T-helper 22 cell (primary cell): ENCODE results near the gene F13A1.
"Not testable (repeated sequence)": the region's sequence is repeated elsewhere in the genome, so short reads cannot be mapped to it uniquely, and the experiment has no call there.

Experiments
- DNase-seq: peaks from one replicate; pipeline ENCODE4 v3.0.0-alpha.2; 2020; ENCODE audit warnings: low read depth

Gene F13A1

GRCh38 chr6:6317825-6318733 is 2.4 kb downstream of the F13A1 start:
- DNase-seq, result no peak

GRCh38 chr6:6317386-6317785 is 3.1 kb downstream of the F13A1 start:
- no peak for DNase-seq

- no peak for DNase-seq
Measured at GRCh38 chr6:6315660-6316059, 4.8 kb downstream of the F13A1 start.

GRCh38 chr6:6314596-6314995 is 5.9 kb downstream of the F13A1 start:
- DNase-seq, result no peak

GRCh38 chr6:6312901-6313441 is 7.5 kb downstream of the F13A1 start:
- no peak for DNase-seq

- no peak for DNase-seq
Measured at GRCh38 chr6:6305575-6305974, 14.9 kb downstream of the F13A1 start.

- DNase-seq, result not testable (repeated sequence)
Measured at GRCh38 chr6:6300383-6300782, 20.1 kb downstream of the F13A1 start.

- DNase-seq, result no peak
Measured at GRCh38 chr6:6293317-6293716, 27.1 kb downstream of the F13A1 start.

GRCh38 chr6:6287415-6287814 is 33.0 kb downstream of the F13A1 start:
- DNase-seq, result no peak

- no peak for DNase-seq
Measured at GRCh38 chr6:6285679-6286078, 34.8 kb downstream of the F13A1 start.

GRCh38 chr6:6284221-6284966 is 36.1 kb downstream of the F13A1 start:
- DNase-seq, result no peak

GRCh38 chr6:6283746-6284145 is 36.7 kb downstream of the F13A1 start:
- no peak for DNase-seq

GRCh38 chr6:6282716-6283115 is 37.7 kb downstream of the F13A1 start:
- no peak for DNase-seq

- DNase-seq, result no peak
Measured at GRCh38 chr6:6277413-6277812, 43.0 kb downstream of the F13A1 start.

- no peak for DNase-seq
Measured at GRCh38 chr6:6270948-6271535, 49.4 kb downstream of the F13A1 start.

- DNase-seq, result no peak
Measured at GRCh38 chr6:6260196-6260722, 60.2 kb downstream of the F13A1 start.

GRCh38 chr6:6256886-6257285 is 63.6 kb downstream of the F13A1 start:
- no peak for DNase-seq

- no peak for DNase-seq
Measured at GRCh38 chr6:6256259-6256658, 64.2 kb downstream of the F13A1 start.

GRCh38 chr6:6251555-6252280 is 68.7 kb downstream of the F13A1 start:
- no peak for DNase-seq

- DNase-seq, result no peak
Measured at GRCh38 chr6:6248651-6249050, 71.8 kb downstream of the F13A1 start.

GRCh38 chr6:6246544-6246943 is 73.9 kb downstream of the F13A1 start:
- DNase-seq, result no peak

GRCh38 chr6:6244624-6245023 is 75.8 kb downstream of the F13A1 start:
- no peak for DNase-seq
